GM10266 (cell line): ENCODE measurements around the gene DNAJC18.

ENCODE experiments used
- DNase-seq: peaks from one replicate; pipeline ENCODE4 v3.0.0; 2012; ENCODE audit errors: extremely low spot score
- CTCF ChIP-seq: IDR thresholded peaks from 2 replicates; pipeline ENCODE4 v1.5.1; 2012; ENCODE audit warnings: mild to moderate bottlenecking, low read depth; ENCODE audit not compliant: control insufficient read depth, insufficient read depth; ENCODE audit errors: missing control alignments

Gene DNAJC18

GRCh38 chr5:139475865-139476617 is 36.7 kb upstream of the DNAJC18 start:
- no peak for TF ChIP-seq CTCF
- DNase-seq = no peak

- no peak for TF ChIP-seq CTCF
- DNase-seq = no peak
Observed at GRCh38 chr5:139474890-139475791, 35.8 kb upstream of the DNAJC18 start.

GRCh38 chr5:139473565-139473964 is 34.2 kb upstream of the DNAJC18 start:
- DNase-seq = no peak
- TF ChIP-seq CTCF = no peak

GRCh38 chr5:139473105-139473504 is 33.8 kb upstream of the DNAJC18 start:
- no peak for TF ChIP-seq CTCF
- DNase-seq = no peak

- no peak for TF ChIP-seq CTCF
- no peak for DNase-seq
Observed at GRCh38 chr5:139472386-139473030, 33.2 kb upstream of the DNAJC18 start.

GRCh38 chr5:139470821-139471300 is 31.5 kb upstream of the DNAJC18 start, which contains the start of gene SMIM33:
TSS of gene SMIM33 (plus strand) at chr5:139471004. CDS start at chr5:139471122, 118 bp downstream.
- DNase-seq = no peak
- TF ChIP-seq CTCF = no peak
